Glutamatergic neuron (in vitro differentiated cells): ENCODE data around the gene PI4K2A. TPM values are rescaled to one million over a fixed set of nuclear protein-coding genes. Genes with fewer than 3 reads are reported as not detected.

Experiments
- DNase-seq: peaks from one replicate; pipeline ENCODE4 v3.0.0; 2022
- H3K27ac Mint-ChIP-seq: one replicate; pipeline ENCODE4 v1.8.0; 2020; ENCODE audit warnings: mild to moderate bottlenecking, mixed read lengths, inconsistent platforms; ENCODE audit not compliant: unreplicated experiment
- H3K27me3 Mint-ChIP-seq: one replicate; pipeline ENCODE4 v1.8.0; 2020; ENCODE audit warnings: mild to moderate bottlenecking, moderate library complexity, mixed read lengths, inconsistent platforms; ENCODE audit not compliant: unreplicated experiment
- H3K36me3 Mint-ChIP-seq: one replicate; pipeline ENCODE4 v1.8.0; 2020; ENCODE audit warnings: mild to moderate bottlenecking, mixed read lengths, inconsistent platforms; ENCODE audit not compliant: unreplicated experiment
- H3K4me1 Mint-ChIP-seq: one replicate; pipeline ENCODE4 v1.8.0; 2020; ENCODE audit warnings: mild to moderate bottlenecking, low read depth, mixed read lengths, inconsistent platforms; ENCODE audit not compliant: unreplicated experiment
- H3K4me3 Mint-ChIP-seq: one replicate; pipeline ENCODE4 v1.8.0; 2020; ENCODE audit warnings: mild to moderate bottlenecking, mixed read lengths, inconsistent platforms; ENCODE audit not compliant: unreplicated experiment
- H3K9me3 Mint-ChIP-seq: one replicate; pipeline ENCODE4 v1.8.0; 2020; ENCODE audit warnings: mild to moderate bottlenecking, moderate library complexity, mixed read lengths, inconsistent platforms; ENCODE audit not compliant: unreplicated experiment
- total RNA-seq: library from RNA; stranded (reverse); fragmentation: NEBNext Ultra II Directional; extraction: Animal tissue kit (Norgen Biotek cat#: 25700); gene quantifications from one replicate; pipeline ENCODE4 v1.2.1, GENCODE V29; 2021; ENCODE audit not compliant: unreplicated experiment
- TF ChIP-seq, protein P1 (sequence below): fragments of 200-600 bp; sonication (generic); IDR thresholded peaks from one replicate; pipeline ENCODE4 v1.5.0; 2021; ENCODE audit not compliant: partially characterized antibody, unreplicated experiment

The PI4K2A gene
- total RNA-seq, 1 donor from 2014 or later, result 17.9 TPM

DNA sequence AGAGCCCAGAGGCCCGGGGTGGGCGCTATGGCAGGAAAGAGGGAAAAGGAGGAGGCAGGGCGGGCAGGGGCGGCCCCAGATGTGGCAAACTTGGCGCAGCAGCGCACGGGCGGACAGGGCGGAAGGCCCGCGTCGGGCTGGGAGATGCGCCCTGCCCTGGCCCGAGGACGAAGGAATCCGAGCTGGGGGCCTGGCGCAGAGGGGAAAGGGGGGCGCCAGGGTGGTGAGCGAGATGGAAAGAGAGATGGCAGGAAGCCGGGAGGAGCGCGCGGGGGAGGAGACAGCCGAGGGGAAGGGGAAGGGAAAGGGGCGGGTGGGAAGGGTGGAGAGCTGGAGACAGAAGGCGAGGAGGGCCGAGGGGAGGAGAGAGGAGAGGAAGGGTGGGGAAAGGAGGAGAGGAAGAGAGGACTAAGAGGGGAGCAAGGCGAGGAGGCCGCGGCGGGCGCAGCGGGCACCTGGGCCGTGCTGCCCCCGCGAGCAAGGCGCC is 72.9 kb downstream of the PI4K2A start, which contains the start of gene MARVELD1:
Gene MARVELD1, plus strand, starts transcription at position 392 of the 487 bp plus-strand sequence. CDS start 147 bp downstream, outside the sequence.
- no peaks in the 10 kb centered on the region for H3K36me3 Mint-ChIP-seq

GRCh38 chr10:97713826-97714400 is 73.4 kb downstream of the PI4K2A start:
- Mint-ChIP-seq H3K4me3 (peak overlapping the region; percentile 98), H3K4me1 (peaks cover 9% of the 10 kb centered on the region), H3K9me3 (peaks cover 7% of the 10 kb centered on the region), H3K27me3 (peaks cover 16% of the 10 kb centered on the region), H3K27ac (peak overlapping the region; percentile 96), H3K36me3 (no peaks in the 10 kb centered on the region)
- TF ChIP-seq, protein P1, sequence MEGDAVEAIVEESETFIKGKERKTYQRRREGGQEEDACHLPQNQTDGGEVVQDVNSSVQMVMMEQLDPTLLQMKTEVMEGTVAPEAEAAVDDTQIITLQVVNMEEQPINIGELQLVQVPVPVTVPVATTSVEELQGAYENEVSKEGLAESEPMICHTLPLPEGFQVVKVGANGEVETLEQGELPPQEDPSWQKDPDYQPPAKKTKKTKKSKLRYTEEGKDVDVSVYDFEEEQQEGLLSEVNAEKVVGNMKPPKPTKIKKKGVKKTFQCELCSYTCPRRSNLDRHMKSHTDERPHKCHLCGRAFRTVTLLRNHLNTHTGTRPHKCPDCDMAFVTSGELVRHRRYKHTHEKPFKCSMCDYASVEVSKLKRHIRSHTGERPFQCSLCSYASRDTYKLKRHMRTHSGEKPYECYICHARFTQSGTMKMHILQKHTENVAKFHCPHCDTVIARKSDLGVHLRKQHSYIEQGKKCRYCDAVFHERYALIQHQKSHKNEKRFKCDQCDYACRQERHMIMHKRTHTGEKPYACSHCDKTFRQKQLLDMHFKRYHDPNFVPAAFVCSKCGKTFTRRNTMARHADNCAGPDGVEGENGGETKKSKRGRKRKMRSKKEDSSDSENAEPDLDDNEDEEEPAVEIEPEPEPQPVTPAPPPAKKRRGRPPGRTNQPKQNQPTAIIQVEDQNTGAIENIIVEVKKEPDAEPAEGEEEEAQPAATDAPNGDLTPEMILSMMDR, result no peak
- peak; percentile 73 for DNase-seq

More for the DNA sequence above, 72.9 kb downstream of the PI4K2A start, which contains the start of gene MARVELD1:
- peak; percentile 61 for DNase-seq
- peaks cover 7% of the 10 kb centered on the region for H3K9me3 Mint-ChIP-seq
- TF ChIP-seq, protein P1, result no peak
- peaks cover 5% of the 10 kb centered on the region for H3K4me1 Mint-ChIP-seq
- H3K27me3 Mint-ChIP-seq, result peaks cover 16% of the 10 kb centered on the region
- H3K4me3 Mint-ChIP-seq, result peak within 1 kb of the TSS; percentile 98
- H3K27ac Mint-ChIP-seq, result peak within 1 kb of the TSS; percentile 96

- H3K4me3 Mint-ChIP-seq, result peak overlapping the region; percentile 98
- DNase-seq, result peak; percentile 81
- TF ChIP-seq, protein P1, result no peak
- peaks cover 16% of the 10 kb centered on the region for H3K27me3 Mint-ChIP-seq
- H3K27ac Mint-ChIP-seq, result no peak overlapping the region
- no peaks in the 10 kb centered on the region for H3K36me3 Mint-ChIP-seq
- peaks cover 7% of the 10 kb centered on the region for H3K9me3 Mint-ChIP-seq
- peaks cover 12% of the 10 kb centered on the region for H3K4me1 Mint-ChIP-seq
Measured at GRCh38 chr10:97714401-97715258, 74.2 kb downstream of the PI4K2A start.

DNA sequence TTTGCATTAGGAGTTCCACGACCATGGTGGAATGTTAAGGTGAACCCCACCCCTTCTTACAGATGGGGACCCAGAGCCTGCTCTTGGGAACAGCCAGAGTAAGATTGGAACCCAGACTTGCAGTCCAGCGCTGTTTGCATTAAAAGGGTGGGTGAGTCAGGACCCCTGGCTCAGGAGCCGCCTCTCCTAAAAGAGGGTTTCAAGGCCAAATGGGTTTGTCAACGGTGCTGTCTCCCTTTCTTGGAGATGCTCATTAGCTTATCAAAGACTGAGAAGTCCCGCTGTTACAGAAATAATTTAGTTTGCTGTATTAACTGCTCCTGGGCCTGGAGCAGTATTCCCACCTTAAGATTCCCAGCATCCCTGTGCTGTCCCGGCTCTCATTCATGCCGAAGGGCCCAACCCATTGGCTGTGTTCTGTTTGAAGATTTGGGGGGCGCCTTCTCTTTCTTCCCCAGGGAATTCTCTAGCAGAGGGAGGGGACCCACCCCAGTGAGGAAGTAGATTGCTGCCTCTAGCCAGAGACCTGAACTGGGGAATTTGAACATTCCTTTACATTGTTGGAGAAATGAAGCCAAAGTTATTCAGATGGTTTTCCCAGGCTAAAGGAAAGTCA is 74.9 kb downstream of the PI4K2A start:
- H3K27me3 Mint-ChIP-seq, result peaks cover 16% of the 10 kb centered on the region
- DNase-seq, result no peak
- no peaks in the 10 kb centered on the region for H3K36me3 Mint-ChIP-seq
- peak overlapping the region; percentile 98 for H3K4me3 Mint-ChIP-seq
- no peak overlapping the region for H3K27ac Mint-ChIP-seq
- peaks cover 12% of the 10 kb centered on the region for H3K4me1 Mint-ChIP-seq
- TF ChIP-seq, protein P1, result no peak
- peaks cover 7% of the 10 kb centered on the region for H3K9me3 Mint-ChIP-seq
